HG03457 (cell line): ENCODE measurements around the gene RPS15A.
"Not testable (repeated sequence)": the region's sequence is repeated elsewhere in the genome, so short reads cannot be mapped to it uniquely, and the experiment has no call there.

Source experiments
- ATAC-seq: cut with Tn5 transposase; IDR thresholded peaks from one replicate; pipeline ENCODE4 v1.9.1; 2021; ENCODE audit warnings: moderate number of reproducible peaks; ENCODE audit not compliant: unreplicated experiment

The RPS15A gene

DNA sequence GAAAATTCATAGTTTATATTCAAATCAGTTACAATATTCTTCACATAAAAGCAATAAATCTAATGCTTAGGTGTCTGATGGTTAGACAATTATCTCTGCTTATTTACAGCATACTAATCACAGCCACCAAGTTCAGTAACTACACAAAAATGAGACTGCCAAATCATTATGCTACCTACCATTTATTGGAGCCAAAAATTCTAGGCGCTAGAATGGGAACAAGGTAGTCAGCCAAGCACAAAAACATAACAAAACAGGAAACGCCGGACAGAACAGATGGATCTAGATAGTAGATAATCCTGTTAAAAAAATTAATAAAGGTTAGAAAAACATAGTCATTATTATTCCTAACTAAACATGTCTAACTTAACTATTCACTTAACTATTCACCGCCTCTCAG, 7.6 kb upstream of the RPS15A start:
- ATAC-seq = no peak

GRCh38 chr16:18796377-18796776, 6.2 kb upstream of the RPS15A start:
- no peak for ATAC-seq

- no peak for ATAC-seq
Observed at GRCh38 chr16:18792836-18793433, 2.8 kb upstream of the RPS15A start.

GRCh38 chr16:18789515-18789849, 652 bp downstream of the RPS15A start:
- ATAC-seq = no peak

DNA sequence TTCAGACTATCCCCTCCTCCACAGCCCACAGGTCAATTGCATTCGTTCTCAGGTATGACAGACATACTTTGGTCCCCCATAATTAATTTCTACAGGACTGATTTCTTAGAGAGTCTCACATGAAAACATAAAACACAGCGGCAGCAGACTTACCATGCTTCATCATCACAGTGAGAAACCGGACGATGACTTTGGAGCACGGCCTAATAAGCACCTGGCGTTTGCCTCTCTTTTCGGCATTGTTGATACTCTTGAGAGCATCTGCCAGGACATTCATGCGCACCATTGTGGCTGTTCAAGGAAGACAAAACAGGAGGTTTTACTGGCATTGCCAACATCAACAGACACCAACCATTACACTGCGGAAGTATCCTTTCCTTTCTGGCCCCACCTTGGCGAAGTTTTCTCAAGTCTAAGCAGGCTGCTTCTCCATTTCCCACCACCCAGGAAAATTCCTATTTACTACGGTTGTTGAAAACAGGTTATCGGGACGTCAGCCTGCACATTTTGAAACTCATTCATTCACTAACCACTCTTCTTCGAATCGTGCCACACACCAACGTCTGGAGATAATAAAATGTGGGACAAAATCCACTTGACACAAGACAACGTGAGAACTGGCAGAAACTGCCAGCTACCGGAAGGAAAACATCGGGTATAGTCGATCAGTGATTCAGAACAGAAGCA, 1.2 kb downstream of the RPS15A start:
- ATAC-seq = no peak

- no peak for ATAC-seq
Observed at GRCh38 chr16:18784917-18785623, 5.1 kb downstream of the RPS15A start.

- no peak for ATAC-seq
Observed at GRCh38 chr16:18783430-18784341, 6.4 kb downstream of the RPS15A start.

- ATAC-seq = no peak
Observed at GRCh38 chr16:18782697-18783429, 7.3 kb downstream of the RPS15A start.

DNA sequence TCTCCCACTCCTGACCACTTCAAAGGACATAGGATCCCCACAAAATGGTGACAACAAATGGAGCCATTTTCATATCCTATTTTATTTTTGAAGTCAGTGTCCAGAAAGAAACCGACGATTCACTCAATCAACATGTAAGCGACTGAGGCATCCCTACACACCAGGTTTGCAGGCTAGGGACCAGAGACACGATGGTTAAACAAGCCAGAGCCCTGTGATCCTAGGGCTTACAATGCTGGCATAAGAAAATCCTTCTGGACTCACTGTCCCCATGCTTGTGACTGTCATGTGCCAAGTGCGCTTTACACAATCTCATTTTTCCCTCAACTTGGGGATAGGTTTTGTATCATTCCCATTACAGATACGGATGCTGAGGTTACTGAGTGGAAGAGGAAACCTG, 8.9 kb downstream of the RPS15A start:
- ATAC-seq = not testable (repeated sequence)

GRCh38 chr16:18780460-18781026, 9.6 kb downstream of the RPS15A start:
- ATAC-seq = not testable (repeated sequence)

GRCh38 chr16:18777664-18778063, 12.5 kb downstream of the RPS15A start:
- ATAC-seq = not testable (repeated sequence)

DNA sequence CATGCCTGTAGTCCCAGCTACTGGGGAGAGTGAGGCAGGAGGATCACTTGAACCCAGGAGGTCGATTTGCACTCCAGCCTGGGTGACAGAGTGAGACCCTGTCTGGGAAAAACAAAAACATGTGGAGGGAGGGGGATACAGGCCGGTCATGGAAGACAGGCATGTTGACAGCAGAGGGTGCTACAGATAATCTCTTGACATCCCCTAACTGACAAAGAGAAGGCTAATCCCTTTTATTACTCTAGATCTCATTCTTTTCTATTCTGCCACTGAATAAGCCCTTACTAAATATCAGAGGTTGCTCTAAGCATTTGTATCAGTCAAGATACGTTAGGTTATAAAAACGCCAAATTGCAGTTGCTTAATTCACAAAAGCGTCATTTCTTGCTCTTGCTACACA, 13.8 kb downstream of the RPS15A start:
- not testable (repeated sequence) for ATAC-seq

DNA sequence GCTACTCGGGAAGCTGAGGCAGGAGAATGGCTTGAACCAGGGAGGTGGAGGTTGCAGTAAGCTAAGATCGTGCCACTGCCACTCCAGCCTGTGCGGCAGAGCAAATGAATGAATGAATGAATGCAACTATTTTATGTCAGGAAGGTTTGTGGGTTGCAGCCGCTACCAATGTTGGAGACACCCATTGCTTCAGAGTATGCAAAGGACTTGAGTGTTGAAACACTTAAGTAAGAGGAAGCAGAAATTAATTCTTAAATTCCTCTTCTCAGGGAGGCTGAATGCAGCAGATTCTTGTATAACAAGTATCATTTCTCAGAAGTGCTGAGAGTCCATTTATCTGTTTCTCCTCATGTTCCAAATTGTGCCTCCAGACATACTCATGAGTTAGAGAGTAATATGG, 15.5 kb downstream of the RPS15A start:
- ATAC-seq = not testable (repeated sequence)

GRCh38 chr16:18772171-18772570, 18.0 kb downstream of the RPS15A start:
- ATAC-seq = not testable (repeated sequence)

GRCh38 chr16:18770336-18770962, 19.7 kb downstream of the RPS15A start:
- not testable (repeated sequence) for ATAC-seq

DNA sequence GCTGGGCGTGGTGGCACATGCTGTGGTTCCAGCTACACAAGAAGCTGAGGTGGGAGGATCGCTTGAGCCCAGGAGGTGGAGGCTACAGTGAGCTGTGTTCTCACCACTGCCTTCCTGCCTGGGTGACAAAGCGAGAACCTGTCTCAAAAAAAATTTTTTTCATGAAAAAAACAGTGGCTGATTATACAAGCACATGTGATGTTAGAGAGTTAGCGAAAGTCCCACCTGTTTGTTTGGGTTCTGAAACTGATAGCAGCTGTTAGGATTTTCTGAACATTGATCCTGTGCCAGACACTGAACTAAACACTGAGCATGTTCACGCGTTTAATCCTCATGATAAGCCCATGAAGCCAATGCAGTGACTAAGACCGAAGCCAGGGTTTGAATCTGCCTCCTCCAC, 22.9 kb downstream of the RPS15A start:
- ATAC-seq = not testable (repeated sequence)

- ATAC-seq = not testable (repeated sequence)
Observed at GRCh38 chr16:18762713-18763112, 27.4 kb downstream of the RPS15A start.

DNA sequence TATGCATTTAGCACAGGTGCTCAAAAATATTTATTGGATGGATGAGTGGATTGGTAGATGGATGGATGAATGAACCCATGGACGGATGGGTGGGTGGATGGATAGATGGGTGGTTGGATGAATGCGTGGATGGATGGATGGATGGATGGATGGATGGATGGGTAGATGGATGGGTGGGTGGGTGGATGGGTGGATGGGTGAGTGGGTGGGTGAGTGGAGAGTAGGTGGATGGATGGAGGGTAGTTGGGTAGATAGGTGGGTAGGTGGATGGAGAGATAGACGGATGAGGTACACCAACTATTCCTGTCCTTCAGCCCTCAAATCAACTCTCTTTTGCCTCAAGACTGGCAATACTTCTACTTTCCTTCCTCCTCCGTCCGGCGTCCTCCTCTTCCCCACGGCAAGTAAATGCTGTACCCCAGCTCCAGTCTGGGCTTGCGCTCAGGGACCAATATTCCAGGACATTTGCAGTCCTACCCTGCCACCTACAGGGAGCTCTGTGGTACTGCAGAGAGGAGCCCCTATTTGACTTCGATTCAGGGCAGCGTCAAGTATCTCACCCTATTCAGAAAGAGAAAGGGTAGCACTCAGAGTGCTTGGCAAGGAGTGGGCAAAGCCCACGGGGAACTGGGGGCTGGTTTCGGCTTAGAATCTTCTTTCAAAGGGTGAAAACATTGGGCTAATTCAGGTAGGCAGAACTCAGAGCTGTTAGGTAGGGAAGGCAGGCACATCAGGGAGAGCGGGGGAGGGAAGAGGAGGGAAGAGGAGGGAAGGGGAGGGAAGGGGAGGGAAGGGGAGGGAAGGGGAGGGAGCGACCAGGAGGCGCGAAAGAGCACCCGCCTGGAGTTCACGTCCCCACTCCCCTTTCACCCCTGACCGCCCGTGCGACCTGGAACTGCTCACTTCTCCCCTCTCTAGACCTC, 30.3 kb downstream of the RPS15A start:
- ATAC-seq = not testable (repeated sequence)
